GM12892 (cell line): ENCODE results near the gene COL4A1.
"Not testable (repeated sequence)": the region's sequence is repeated elsewhere in the genome, so short reads cannot be mapped to it uniquely, and the experiment has no call there.

Source experiments
- DNase-seq: peaks from one replicate; pipeline ENCODE4 v3.0.0; 2011; ENCODE audit not compliant: insufficient read length
- FAIRE-seq: peaks from 2 replicates; lab custom pipeline; 2011; peaks lifted over from hg19 to GRCh38; lab: Jason Lieb, UNC
- POLR2A ChIP-seq: IDR thresholded peaks from 2 replicates; pipeline ENCODE4 v1.6.1; 2011; ENCODE audit warnings: low read depth, low read length, control low read depth
- POLR2AphosphoS5 ChIP-seq: IDR thresholded peaks from 2 replicates; pipeline ENCODE4 v1.6.1; 2011; ENCODE audit warnings: low read depth, low read length, control low read depth
- TAF1 ChIP-seq: IDR thresholded peaks from 2 replicates; pipeline ENCODE4 v1.6.1; 2011; ENCODE audit warnings: low read depth, mild to moderate bottlenecking, control low read depth, low read length, borderline replicate concordance

Gene COL4A1

DNA sequence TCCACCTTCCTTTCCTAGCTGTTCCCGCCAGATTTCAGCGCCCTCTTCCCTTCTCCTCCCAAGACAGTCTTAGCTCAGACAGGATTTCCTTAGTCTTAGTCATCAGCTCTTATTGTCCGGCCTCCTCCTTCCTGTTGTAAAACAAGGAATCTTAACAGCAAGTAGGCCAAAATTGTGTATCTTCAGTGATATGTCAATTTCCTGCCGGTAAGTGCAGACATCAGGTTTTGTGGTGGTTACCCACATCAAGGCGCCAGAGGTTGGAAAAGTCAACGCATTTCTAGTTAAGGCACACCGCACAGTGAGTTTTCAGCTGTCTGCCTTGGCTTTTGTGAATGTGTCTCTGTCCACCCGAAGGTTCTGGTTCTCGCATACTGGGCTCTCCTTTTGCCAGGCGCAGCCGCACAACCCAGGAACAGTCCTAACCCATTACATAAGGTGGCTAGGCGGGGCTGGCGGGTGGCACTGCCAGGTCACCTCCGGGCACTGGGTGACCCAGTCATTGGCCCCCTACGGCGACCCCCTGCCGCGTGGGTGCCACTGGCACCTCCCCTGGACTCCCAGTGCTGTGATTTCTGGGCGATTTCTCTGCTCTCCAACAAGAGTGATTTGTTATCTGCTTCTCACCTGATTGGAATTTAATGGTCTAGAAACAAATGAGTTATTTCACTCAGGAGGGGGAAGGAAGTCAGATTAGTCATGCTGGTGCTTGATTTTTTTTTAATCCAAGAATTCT is 13.0 kb upstream of the COL4A1 start:
- no peak for FAIRE-seq
- DNase-seq: no peak
- TF ChIP-seq POLR2A (no peak), POLR2AphosphoS5 (no peak), TAF1 (no peak)

- TF ChIP-seq POLR2A (no peak), TAF1 (no peak), POLR2AphosphoS5 (no peak)
- DNase-seq (no peak), FAIRE-seq (no peak)
These were observed 12.4 kb upstream of the COL4A1 start for GRCh38 chr13:110319397-110319773.

DNA sequence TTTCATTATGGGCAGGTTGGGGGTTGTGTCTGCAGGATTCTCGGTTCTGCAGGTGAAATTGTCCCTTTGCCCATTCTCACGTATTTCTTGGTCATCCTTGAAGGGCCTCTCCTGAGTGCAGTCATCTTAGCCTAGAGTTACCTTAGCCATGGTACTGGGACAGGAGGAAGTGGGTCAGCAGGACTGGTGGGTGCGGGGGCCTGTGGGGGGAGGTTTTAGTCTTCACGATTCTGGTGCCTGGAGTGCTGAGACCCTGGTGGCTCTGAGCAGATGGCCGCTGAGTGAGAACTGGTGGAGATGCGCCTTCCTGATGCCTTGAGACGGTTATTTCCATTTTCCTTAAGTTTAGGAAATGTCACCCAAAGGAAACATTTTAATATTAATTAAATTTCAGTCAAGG is 12.0 kb upstream of the COL4A1 start:
- TF ChIP-seq POLR2AphosphoS5 (no peak), TAF1 (no peak), POLR2A (no peak)
- DNase-seq: no peak
- FAIRE-seq: no peak

- TF ChIP-seq POLR2AphosphoS5 (no peak), TAF1 (no peak), POLR2A (no peak)
- no peak for FAIRE-seq
- DNase-seq: no peak
These were observed 10.7 kb upstream of the COL4A1 start for GRCh38 chr13:110317496-110318195.

- no peak for DNase-seq
- no peak for FAIRE-seq
- no peak for TF ChIP-seq POLR2A
- no peak for TF ChIP-seq POLR2AphosphoS5
- TF ChIP-seq TAF1: no peak
These were observed 10.1 kb upstream of the COL4A1 start for GRCh38 chr13:110317093-110317492.

DNA sequence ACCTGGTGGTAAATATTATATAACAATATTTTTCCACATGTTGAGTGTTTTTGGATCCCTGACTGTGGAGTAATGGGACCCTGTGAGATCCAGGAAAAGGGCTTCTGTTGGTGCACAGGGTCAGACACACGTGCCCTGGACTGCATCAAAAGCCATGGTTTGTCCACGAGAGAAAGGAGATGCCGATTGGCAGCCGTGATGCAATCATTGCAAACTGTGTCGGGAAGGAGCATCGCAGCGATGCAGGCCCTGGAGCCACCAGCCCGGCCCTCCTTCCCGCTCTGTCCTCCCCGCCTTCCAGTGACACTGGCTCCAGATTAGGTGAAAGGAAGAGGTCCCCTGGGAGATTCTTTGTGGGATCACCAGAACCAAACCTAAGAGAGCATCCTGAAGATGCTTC is 9.2 kb upstream of the COL4A1 start:
- FAIRE-seq (no peak), DNase-seq (no peak)
- no peak for TF ChIP-seq POLR2A
- no peak for TF ChIP-seq POLR2AphosphoS5
- no peak for TF ChIP-seq TAF1

DNA sequence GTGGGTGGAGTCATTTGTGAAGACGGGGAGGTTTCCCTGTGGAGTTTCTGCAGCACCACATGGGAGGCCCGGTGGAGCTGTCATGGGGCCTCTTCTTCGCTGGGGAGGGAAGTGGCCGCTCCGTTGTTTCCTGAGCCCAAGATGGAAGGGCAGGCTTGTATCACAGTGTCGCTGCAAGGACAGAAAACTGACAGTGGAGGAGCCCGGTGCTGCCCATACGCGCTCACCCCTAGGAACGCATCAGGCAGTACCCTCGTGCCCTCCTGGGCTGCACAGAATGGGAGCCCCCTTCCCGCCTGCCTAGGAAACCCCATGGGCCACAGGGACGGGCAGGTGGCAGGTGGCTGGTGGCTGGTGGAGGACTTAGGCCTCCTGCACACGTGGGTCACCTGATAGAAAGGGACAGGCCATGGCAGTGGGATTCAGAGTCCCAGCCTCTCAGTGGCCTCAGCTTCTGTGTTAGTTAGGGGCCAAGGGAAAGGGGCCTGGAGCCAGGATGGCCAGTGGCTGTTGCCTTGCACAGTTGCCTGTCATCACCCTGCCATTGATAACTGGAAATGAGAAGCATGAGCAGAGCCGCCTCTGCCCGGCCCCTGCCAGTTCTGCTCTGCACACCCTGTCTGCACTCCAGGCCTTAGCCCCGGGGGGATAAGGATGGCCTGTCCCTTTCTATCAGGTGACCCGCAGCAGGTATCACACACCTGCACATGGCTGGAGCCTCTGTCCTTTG is 7.7 kb upstream of the COL4A1 start:
- DNase-seq (no peak), FAIRE-seq (no peak)
- TF ChIP-seq POLR2AphosphoS5: no peak

DNA sequence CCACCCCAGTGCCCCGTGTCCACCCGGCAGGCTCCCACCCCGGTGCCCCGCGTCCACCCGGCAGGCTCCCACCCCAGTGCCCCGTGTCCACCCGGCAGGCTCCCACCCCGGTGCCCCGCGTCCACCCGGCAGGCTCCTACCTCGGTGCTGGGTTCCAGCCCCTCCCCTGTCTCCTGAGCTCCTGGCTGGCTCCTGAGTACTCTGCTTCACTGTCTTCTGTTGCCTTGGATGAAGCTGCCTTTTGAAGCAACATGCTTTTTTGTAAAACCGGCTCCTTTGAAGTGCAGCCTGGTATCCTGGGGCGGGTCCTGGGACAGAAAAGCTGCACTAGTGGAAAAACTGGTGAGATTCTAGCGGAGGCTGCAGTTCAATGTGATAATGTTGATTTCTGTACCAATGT is 6.8 kb upstream of the COL4A1 start:
- DNase-seq: not testable (repeated sequence)

DNA sequence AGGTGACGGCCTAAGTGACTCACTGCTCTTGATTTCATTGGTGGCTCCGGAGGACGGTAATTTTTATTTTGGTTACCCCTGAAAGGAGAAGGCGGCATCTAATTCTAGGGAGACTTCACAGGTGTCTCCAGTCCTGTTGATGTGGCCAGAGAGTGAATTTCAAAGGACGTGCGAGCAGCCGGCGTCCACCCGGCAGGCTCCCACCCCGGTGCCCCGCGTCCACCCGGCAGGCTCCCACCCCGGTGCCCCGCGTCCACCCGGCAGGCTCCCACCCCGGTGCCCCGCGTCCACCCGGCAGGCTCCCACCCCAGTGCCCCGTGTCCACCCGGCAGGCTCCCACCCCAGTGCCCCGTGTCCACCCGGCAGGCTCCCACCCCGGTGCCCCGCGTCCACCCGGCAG is 6.3 kb upstream of the COL4A1 start:
- FAIRE-seq, DNase-seq: not testable (repeated sequence)

More for the DNA sequence above, 6.8 kb upstream of the COL4A1 start:
- FAIRE-seq: not testable (repeated sequence)

GRCh38 chr13:110312339-110313031 is 5.5 kb upstream of the COL4A1 start:
- FAIRE-seq (no peak), DNase-seq (no peak)
- no peak for TF ChIP-seq POLR2AphosphoS5
- TF ChIP-seq POLR2A: no peak
- no peak for TF ChIP-seq TAF1

DNA sequence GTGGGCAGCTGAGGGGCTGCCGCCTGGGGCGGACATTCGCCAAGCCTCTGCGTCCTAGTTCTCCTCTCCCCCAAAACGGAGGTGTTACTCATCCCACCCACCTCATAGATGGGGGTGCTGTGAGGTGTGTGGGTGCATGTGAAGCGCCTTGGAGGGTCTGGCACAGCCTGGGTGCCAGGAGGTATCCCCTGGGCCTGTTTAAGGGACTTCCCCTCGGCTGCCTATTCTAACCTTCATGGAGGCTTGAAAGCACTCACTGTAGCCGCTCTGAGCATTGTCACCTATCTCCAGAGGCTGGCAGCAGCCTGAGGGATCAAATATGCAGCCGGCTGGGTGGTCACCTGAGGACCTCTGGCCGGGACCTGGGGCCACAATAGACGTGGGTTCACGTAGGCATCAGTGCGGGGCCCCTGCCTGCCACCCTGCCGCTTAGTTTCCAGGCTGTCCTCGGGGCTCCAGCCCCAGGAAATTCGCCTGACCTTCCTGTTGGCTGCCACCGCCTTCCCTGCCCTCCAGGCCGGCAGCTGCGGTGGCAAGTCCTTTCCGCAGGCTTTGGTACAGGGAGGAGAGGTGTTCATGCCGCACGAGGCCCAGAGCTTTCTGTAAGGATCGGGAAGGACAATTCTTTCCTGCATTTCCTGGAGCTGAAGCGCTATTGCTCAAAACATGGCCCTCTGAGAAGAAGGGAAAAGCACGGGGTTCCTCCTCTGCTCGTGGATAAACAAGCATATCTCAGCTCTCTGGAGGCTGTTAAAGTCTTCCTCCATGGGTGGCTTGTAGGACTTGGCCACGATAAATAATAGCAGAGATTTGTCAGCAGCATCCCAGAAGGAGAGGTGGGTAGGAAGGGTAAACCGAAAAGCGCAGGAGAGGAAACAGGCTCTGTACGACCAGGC is 4.7 kb upstream of the COL4A1 start:
- no peak for TF ChIP-seq POLR2AphosphoS5
- no peak for TF ChIP-seq POLR2A
- no peak for TF ChIP-seq TAF1
- FAIRE-seq (no peak), DNase-seq (no peak)
